GM21786 (cell line): ENCODE results near the gene PNN.
"Not testable (repeated sequence)": the region's sequence is repeated elsewhere in the genome, so short reads cannot be mapped to it uniquely, and the experiment has no call there.

Source experiments
- ATAC-seq: cut with Tn5 transposase; IDR thresholded peaks from one replicate; pipeline ENCODE4 v1.9.1; 2021; ENCODE audit not compliant: unreplicated experiment

Gene PNN

GRCh38 chr14:39174560-39175444, at the start of gene PNN:
Gene PNN, plus strand, starts transcription at chr14:39175254. Its CDS starts 26 bp downstream, at chr14:39175280.
- ATAC-seq, result peak; percentile 89

- ATAC-seq, result not testable (repeated sequence)
Measured at GRCh38 chr14:39137835-39138234, 37.2 kb upstream of the PNN start.

- no peak for ATAC-seq
Measured at GRCh38 chr14:39138440-39138839, 36.6 kb upstream of the PNN start.

GRCh38 chr14:39140170-39140569, 34.9 kb upstream of the PNN start:
- no peak for ATAC-seq

GRCh38 chr14:39141623-39142022, 33.4 kb upstream of the PNN start:
- not testable (repeated sequence) for ATAC-seq

GRCh38 chr14:39143226-39143625, 31.8 kb upstream of the PNN start:
- not testable (repeated sequence) for ATAC-seq

GRCh38 chr14:39145266-39145966, 29.6 kb upstream of the PNN start:
- ATAC-seq, result no peak

- ATAC-seq, result no peak
Measured at GRCh38 chr14:39154594-39155189, 20.4 kb upstream of the PNN start.

- no peak for ATAC-seq
Measured at GRCh38 chr14:39157491-39157890, 17.6 kb upstream of the PNN start.

GRCh38 chr14:39158222-39158858, 16.7 kb upstream of the PNN start:
- ATAC-seq, result no peak

GRCh38 chr14:39160494-39160893, 14.6 kb upstream of the PNN start:
- no peak for ATAC-seq

GRCh38 chr14:39167797-39168320, 7.2 kb upstream of the PNN start:
- ATAC-seq, result not testable (repeated sequence)

GRCh38 chr14:39168591-39168990, 6.5 kb upstream of the PNN start:
- no peak for ATAC-seq

GRCh38 chr14:39169541-39169900, 5.5 kb upstream of the PNN start:
- no peak for ATAC-seq

GRCh38 chr14:39173198-39173597, 1.9 kb upstream of the PNN start:
- no peak for ATAC-seq

GRCh38 chr14:39175445-39176262, 600 bp downstream of the PNN start:
- ATAC-seq, result no peak

- ATAC-seq, result no peak
Measured at GRCh38 chr14:39176263-39177167, 1.5 kb downstream of the PNN start.

GRCh38 chr14:39177168-39177545, 2.1 kb downstream of the PNN start:
- no peak for ATAC-seq

GRCh38 chr14:39179042-39179441, 4.0 kb downstream of the PNN start:
- ATAC-seq, result no peak
